Stomach (tissue), 9 donors: ENCODE results near the gene LMNB1. TPM values are rescaled to one million over a fixed set of nuclear protein-coding genes. Genes with fewer than 3 reads are reported as not detected.

Experiments used
- DNase-seq, 2 donors: peaks; one replicate each; pipeline versions ENCODE4 v3.0.0 to v3.0.0-alpha.2; 2013 to 2019
- H3K27ac ChIP-seq, 5 donors: fragments of 200-600 bp in 4 of 5; sonication (generic) in 4 of 5; one replicate each; pipeline ENCODE4 v1.5.1; 2013 to 2019; ENCODE audit warnings: mild to moderate bottlenecking in 1 of 5, moderate library complexity in 1 of 5
- H3K27me3 ChIP-seq, 3 donors: fragments of 200-600 bp; sonication (generic); one replicate each; pipeline ENCODE4 v1.5.1; 2017 to 2019; ENCODE audit warnings: mixed run types in 1 of 3
- H3K36me3 ChIP-seq, 4 donors: fragments of 200-600 bp; sonication (generic); 1 replicate in 3 of 4; 2 replicates in 1 of 4; pipeline ENCODE4 v1.5.1; 2016 to 2019
- H3K4me1 ChIP-seq, 4 donors: fragments of 200-600 bp; sonication (generic); one replicate each; pipeline ENCODE4 v1.5.1; 2016 to 2019
- H3K4me3 ChIP-seq, 4 donors: fragments of 200-600 bp; sonication (generic) in 3 of 4; one replicate each; pipeline ENCODE4 v1.5.1; 2016 to 2019; ENCODE audit warnings: mild to moderate bottlenecking in 1 of 4
- H3K9me3 ChIP-seq, 4 donors: fragments of 200-600 bp; sonication (generic); one replicate each; pipeline ENCODE4 v1.5.1; 2016 to 2019
- CTCF ChIP-seq, 7 experiments: fragments of 450-650 bp in 4 of 7; fragments of 200-600 bp in 3 of 7; sonication (generic) in 3 of 7; IDR thresholded peaks; one replicate each; pipeline ENCODE4 v1.5.1; 2016 to 2019; ENCODE audit warnings: antibody characterized with exemption in 7 of 7, control low read depth in 2 of 7, mild to moderate bottlenecking in 1 of 7
- EP300 ChIP-seq: sonication (generic); formaldehyde crosslinking; IDR thresholded peaks from one replicate; pipeline ENCODE4 v1.6.1; 2017; ENCODE audit warnings: antibody characterized with exemption
- POLR2A ChIP-seq, 4 donors: fragments of 450-650 bp; IDR thresholded peaks; one replicate each; pipeline ENCODE4 v1.6.1; 2016; ENCODE audit warnings: antibody characterized with exemption in 4 of 4, control low read depth in 2 of 4, mild to moderate bottlenecking in 1 of 4, moderate library complexity in 1 of 4
- POLR2AphosphoS5 ChIP-seq, 3 donors: sonication (generic); formaldehyde crosslinking; IDR thresholded peaks; one replicate each; pipeline ENCODE4 v1.6.1; 2016; ENCODE audit warnings: antibody characterized with exemption in 3 of 3
- WGBS, 5 donors: extraction: QIAGEN DNeasy Blood & Tissue Kit in 3 of 5; methylation state at CpG; one replicate each; pipeline versions ENCODE4 v1.1.5 to v1.1.7; 2013 to 2018; 5-methylcytosine and 5-hydroxymethylcytosine counted together
- intact Hi-C: fragments of 100-400 bp; cut with DNase I; formaldehyde crosslinking; loops from one replicate; pipeline ENCODE4 v1.15.1; 2023; ENCODE audit warnings: low total_unique reads
- polyA plus RNA-seq, 3 donors: library from polyadenylated mRNA; stranded (reverse); fragments of 200-250 nt; gene quantifications; one replicate each; pipeline ENCODE4 v1.2.3, GENCODE V29; 2013
- total RNA-seq, 5 donors: library from RNA; depleted of rRNA; stranded (reverse); fragments of >200 nt; gene quantifications; one replicate each; pipeline versions ENCODE4 v1.1.0 to v1.2.3, GENCODE V29; 2014 to 2016
- donor health status: healthy with polysubstance abuse.
- donor health status: Bipolar disorder and iron deficiency.
- donor health status: healthy.

The LMNB1 gene
- total and polyA plus RNA-seq, 8 donors = 7.6 to 167 (median 9.9) TPM

GRCh38 chr5:126865299-126865698 is 88.4 kb downstream of the LMNB1 start:
- no peak for DNase-seq
- Histone ChIP-seq H3K36me3 (no peaks in the 10 kb centered on the region), H3K9me3 (no peaks in the 10 kb centered on the region), H3K4me1 (peaks cover 0 to 13% (median 4%) of the 10 kb centered on the region in 4 donors), H3K4me3 (no peak overlapping the region), H3K27me3 (peaks cover 0 to 16% (median 0%) of the 10 kb centered on the region in 3 donors), H3K27ac (no peak overlapping the region)
- TF ChIP-seq POLR2AphosphoS5 (IDR thresholded peaks at IDR 0.05) (no peak), POLR2A (IDR thresholded peaks at IDR 0.05) (no peak)
- intact Hi-C loops = no loop called here
- WGBS, 5 donors = 54 to 73% (median 70%) methylated on average over 3 of the region's 3 CpGs

GRCh38 chr5:126866851-126867636 is 90.1 kb downstream of the LMNB1 start:
- Histone ChIP-seq H3K4me3 (no peak overlapping the region), H3K27ac (no peak overlapping the region), H3K27me3 (peaks cover 0 to 24% (median 0%) of the 10 kb centered on the region in 3 donors), H3K4me1 (peaks cover 0 to 13% (median 4%) of the 10 kb centered on the region in 4 donors), H3K36me3 (no peaks in the 10 kb centered on the region), H3K9me3 (no peaks in the 10 kb centered on the region)
- WGBS, 5 donors = 79 to 91% (median 85%) methylated on average over 6 to 8 of the region's 8 CpGs
- DNase-seq = no peak
- intact Hi-C loops = no loop called here
- no peak for TF ChIP-seq EP300
- TF ChIP-seq POLR2AphosphoS5 (IDR thresholded peaks at IDR 0.05) = no peak
- no peak for TF ChIP-seq POLR2A (IDR thresholded peaks at IDR 0.05)
- TF ChIP-seq CTCF (IDR thresholded peaks at IDR 0.05) = no peak

- intact Hi-C loops = no loop called here
- no peak for TF ChIP-seq POLR2AphosphoS5 (IDR thresholded peaks at IDR 0.05)
- no peak for TF ChIP-seq POLR2A (IDR thresholded peaks at IDR 0.05)
- TF ChIP-seq CTCF (IDR thresholded peaks at IDR 0.05) = no peak
- no peak for TF ChIP-seq EP300
- H3K4me3 ChIP-seq = no peak overlapping the region
Measured at GRCh38 chr5:126868338-126869004, 91.5 kb downstream of the LMNB1 start.

GRCh38 chr5:126869005-126869451 is 92.1 kb downstream of the LMNB1 start:
- 7 to 18% (median 11%) methylated on average over 22 of the region's 22 CpGs for WGBS, 5 donors
- Histone ChIP-seq H3K27me3 (peaks cover 0 to 24% (median 0%) of the 10 kb centered on the region in 3 donors), H3K4me1 (peaks cover 0 to 13% (median 4%) of the 10 kb centered on the region in 4 donors), H3K4me3 (peak overlapping the region in 3 of 4 donors; percentile 3 to 16 (median 14)), H3K27ac (no peak overlapping the region), H3K9me3 (no peaks in the 10 kb centered on the region), H3K36me3 (no peaks in the 10 kb centered on the region)
- intact Hi-C loops = no loop called here
- TF ChIP-seq EP300 (no peak), POLR2A (IDR thresholded peaks at IDR 0.05) (no peak), CTCF (IDR thresholded peaks at IDR 0.05) (no peak), POLR2AphosphoS5 (IDR thresholded peaks at IDR 0.05) (no peak)
- peak in 1 of 2 donors; percentile 76 for DNase-seq

More at GRCh38 chr5:126868338-126869004, 91.5 kb downstream of the LMNB1 start:
- no peaks in the 10 kb centered on the region for H3K9me3 ChIP-seq
- 62 to 75% (median 72%) methylated on average over 10 to 11 of the region's 11 CpGs for WGBS, 5 donors
- H3K27ac ChIP-seq = no peak overlapping the region
- H3K27me3 ChIP-seq = peaks cover 0 to 24% (median 0%) of the 10 kb centered on the region in 3 donors
- peaks cover 0 to 13% (median 4%) of the 10 kb centered on the region in 4 donors for H3K4me1 ChIP-seq
- DNase-seq = no peak
- H3K36me3 ChIP-seq = no peaks in the 10 kb centered on the region
